Mesothelial cell of epicardium (in vitro differentiated cells): ENCODE results near the gene DLGAP1. TPM values are rescaled to one million over a fixed set of nuclear protein-coding genes. Genes with fewer than 3 reads are reported as not detected.
A peak's percentile ranks its signal among the peaks of the same experiment; 100 is the strongest.

Experiments
- DNase-seq, 2 experiments: peaks; one replicate each; pipeline ENCODE4 v3.0.0; 2021; ENCODE audit warnings: low spot score in 2 of 2; ENCODE audit not compliant: unreplicated experiment in 2 of 2
- H3K27ac Mint-ChIP-seq: 2 replicates; pipeline ENCODE4 v1.8.0; 2021; ENCODE audit warnings: mixed read lengths
- H3K27me3 Mint-ChIP-seq: 2 replicates; pipeline ENCODE4 v1.8.0; 2021; ENCODE audit warnings: low read depth, mixed read lengths
- H3K36me3 Mint-ChIP-seq: 2 replicates; pipeline ENCODE4 v1.8.0; 2021; ENCODE audit warnings: mixed read lengths
- H3K4me1 Mint-ChIP-seq: 2 replicates; pipeline ENCODE4 v1.8.0; 2021; ENCODE audit warnings: mixed read lengths
- H3K4me3 Mint-ChIP-seq: 2 replicates; pipeline ENCODE4 v1.8.0; 2021; ENCODE audit warnings: mild to moderate bottlenecking, moderate library complexity, mixed read lengths
- H3K9me3 Mint-ChIP-seq: 2 replicates; pipeline ENCODE4 v1.8.0; 2021; ENCODE audit warnings: mixed read lengths
- CTCF ChIP-seq: fragments of 200-600 bp; sonication (generic); IDR thresholded peaks from one replicate; pipeline ENCODE4 v1.5.0; 2021; ENCODE audit warnings: antibody characterized with exemption; ENCODE audit not compliant: unreplicated experiment
- total RNA-seq: library from RNA; stranded (reverse); gene quantifications from 3 replicates; pipeline ENCODE4 v1.2.1, GENCODE V29; 2021

The DLGAP1 gene
- total RNA-seq, 1 donor from 2014 or later, result 4.6 TPM

GRCh38 chr18:3649135-3649632, 805.9 kb downstream of the DLGAP1 start:
- no peaks in the 10 kb centered on the region for H3K27me3 Mint-ChIP-seq
- H3K4me1 Mint-ChIP-seq, result peaks cover 35% of the 10 kb centered on the region
- TF ChIP-seq CTCF, result no peak
- peak overlapping the region; percentile 47 for H3K27ac Mint-ChIP-seq
- no peaks in the 10 kb centered on the region for H3K9me3 Mint-ChIP-seq
- no peak for DNase-seq
- no peaks in the 10 kb centered on the region for H3K36me3 Mint-ChIP-seq
- no peak overlapping the region for H3K4me3 Mint-ChIP-seq

GRCh38 chr18:3648641-3649040, 806.5 kb downstream of the DLGAP1 start:
- H3K27ac Mint-ChIP-seq, result no peak overlapping the region
- DNase-seq, result no peak
- H3K27me3 Mint-ChIP-seq, result no peaks in the 10 kb centered on the region
- H3K36me3 Mint-ChIP-seq, result no peaks in the 10 kb centered on the region
- H3K4me3 Mint-ChIP-seq, result no peak overlapping the region
- peaks cover 30% of the 10 kb centered on the region for H3K4me1 Mint-ChIP-seq
- H3K9me3 Mint-ChIP-seq, result no peaks in the 10 kb centered on the region
- TF ChIP-seq CTCF, result no peak

GRCh38 chr18:3648200-3648599, 806.9 kb downstream of the DLGAP1 start:
- H3K4me1 Mint-ChIP-seq, result peaks cover 28% of the 10 kb centered on the region

GRCh38 chr18:3647636-3648035, 807.5 kb downstream of the DLGAP1 start:
- Mint-ChIP-seq H3K4me3 (no peak overlapping the region), H3K27ac (no peak overlapping the region), H3K9me3 (no peaks in the 10 kb centered on the region), H3K27me3 (no peaks in the 10 kb centered on the region), H3K4me1 (peaks cover 22% of the 10 kb centered on the region), H3K36me3 (no peaks in the 10 kb centered on the region)
- no peak for DNase-seq
- TF ChIP-seq CTCF, result no peak

More at GRCh38 chr18:3648200-3648599, 806.9 kb downstream of the DLGAP1 start:
- no peaks in the 10 kb centered on the region for H3K9me3 Mint-ChIP-seq
- no peak for TF ChIP-seq CTCF
- no peak overlapping the region for H3K4me3 Mint-ChIP-seq
- no peaks in the 10 kb centered on the region for H3K27me3 Mint-ChIP-seq
- DNase-seq, result no peak
- no peak overlapping the region for H3K27ac Mint-ChIP-seq
- H3K36me3 Mint-ChIP-seq, result no peaks in the 10 kb centered on the region

GRCh38 chr18:3645384-3646156, 809.5 kb downstream of the DLGAP1 start:
- H3K27ac Mint-ChIP-seq, result no peak overlapping the region
- no peak for DNase-seq
- H3K4me3 Mint-ChIP-seq, result no peak overlapping the region
- H3K4me1 Mint-ChIP-seq, result peaks cover 20% of the 10 kb centered on the region
- TF ChIP-seq CTCF, result no peak
- H3K27me3 Mint-ChIP-seq, result no peaks in the 10 kb centered on the region
- H3K9me3 Mint-ChIP-seq, result no peaks in the 10 kb centered on the region
- H3K36me3 Mint-ChIP-seq, result no peaks in the 10 kb centered on the region
